ENCODE data around the gene COL5A2.

Gene COL5A2

DNA sequence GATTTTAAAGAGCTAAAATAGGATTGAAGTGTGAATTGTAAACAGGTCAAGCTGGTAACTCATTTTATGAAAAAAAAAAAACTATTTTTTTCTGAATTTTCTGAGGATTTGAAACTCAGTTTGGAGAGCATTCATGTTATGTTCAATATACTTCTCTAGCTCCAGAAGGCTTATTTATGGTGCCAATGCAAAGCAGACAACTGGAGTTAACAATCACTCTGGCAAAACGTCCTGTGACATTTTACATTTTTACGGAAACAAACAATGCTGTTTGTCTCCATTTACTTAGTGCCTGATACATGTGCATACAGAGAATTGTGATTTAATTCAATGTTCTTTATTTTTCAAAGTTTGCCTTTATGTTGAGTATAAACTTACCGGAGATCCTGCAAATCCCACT is 96.0 kb downstream of the COL5A2 start:
- no peak for DNase-seq (ENCODE audit: low read depth)
- H3K4me3 ChIP-seq (ENCODE audit: low read length): no peak overlapping the region
- TF ChIP-seq, protein P1, sequence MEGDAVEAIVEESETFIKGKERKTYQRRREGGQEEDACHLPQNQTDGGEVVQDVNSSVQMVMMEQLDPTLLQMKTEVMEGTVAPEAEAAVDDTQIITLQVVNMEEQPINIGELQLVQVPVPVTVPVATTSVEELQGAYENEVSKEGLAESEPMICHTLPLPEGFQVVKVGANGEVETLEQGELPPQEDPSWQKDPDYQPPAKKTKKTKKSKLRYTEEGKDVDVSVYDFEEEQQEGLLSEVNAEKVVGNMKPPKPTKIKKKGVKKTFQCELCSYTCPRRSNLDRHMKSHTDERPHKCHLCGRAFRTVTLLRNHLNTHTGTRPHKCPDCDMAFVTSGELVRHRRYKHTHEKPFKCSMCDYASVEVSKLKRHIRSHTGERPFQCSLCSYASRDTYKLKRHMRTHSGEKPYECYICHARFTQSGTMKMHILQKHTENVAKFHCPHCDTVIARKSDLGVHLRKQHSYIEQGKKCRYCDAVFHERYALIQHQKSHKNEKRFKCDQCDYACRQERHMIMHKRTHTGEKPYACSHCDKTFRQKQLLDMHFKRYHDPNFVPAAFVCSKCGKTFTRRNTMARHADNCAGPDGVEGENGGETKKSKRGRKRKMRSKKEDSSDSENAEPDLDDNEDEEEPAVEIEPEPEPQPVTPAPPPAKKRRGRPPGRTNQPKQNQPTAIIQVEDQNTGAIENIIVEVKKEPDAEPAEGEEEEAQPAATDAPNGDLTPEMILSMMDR (conservative IDR thresholded peaks at IDR 0.05; ENCODE audit: low read length): no peak

DNA sequence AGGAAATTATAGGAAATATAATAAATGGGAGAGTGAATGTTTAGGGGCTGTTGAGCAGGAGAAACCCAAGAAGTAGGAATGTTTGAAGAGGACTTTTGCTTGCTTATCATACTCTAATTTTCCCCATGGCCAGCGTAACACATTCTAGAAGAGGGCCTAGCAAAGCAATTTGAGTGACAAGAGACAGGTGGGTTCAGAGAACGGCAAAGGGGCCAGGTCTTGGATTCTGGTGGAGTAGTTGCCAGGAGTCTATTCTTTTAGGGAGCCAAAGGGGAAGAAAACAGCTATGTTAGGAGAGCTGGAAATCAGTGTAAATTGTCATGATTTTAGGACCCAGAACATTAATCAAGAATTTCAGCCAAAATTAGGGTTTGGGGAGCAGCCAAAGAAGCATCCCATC is 96.5 kb downstream of the COL5A2 start:
- TF ChIP-seq, protein P1 (conservative IDR thresholded peaks at IDR 0.05; ENCODE audit: low read length): no peak
- no peak for DNase-seq (ENCODE audit: low read depth)
- H3K4me3 ChIP-seq (ENCODE audit: low read length): no peak overlapping the region

DNA sequence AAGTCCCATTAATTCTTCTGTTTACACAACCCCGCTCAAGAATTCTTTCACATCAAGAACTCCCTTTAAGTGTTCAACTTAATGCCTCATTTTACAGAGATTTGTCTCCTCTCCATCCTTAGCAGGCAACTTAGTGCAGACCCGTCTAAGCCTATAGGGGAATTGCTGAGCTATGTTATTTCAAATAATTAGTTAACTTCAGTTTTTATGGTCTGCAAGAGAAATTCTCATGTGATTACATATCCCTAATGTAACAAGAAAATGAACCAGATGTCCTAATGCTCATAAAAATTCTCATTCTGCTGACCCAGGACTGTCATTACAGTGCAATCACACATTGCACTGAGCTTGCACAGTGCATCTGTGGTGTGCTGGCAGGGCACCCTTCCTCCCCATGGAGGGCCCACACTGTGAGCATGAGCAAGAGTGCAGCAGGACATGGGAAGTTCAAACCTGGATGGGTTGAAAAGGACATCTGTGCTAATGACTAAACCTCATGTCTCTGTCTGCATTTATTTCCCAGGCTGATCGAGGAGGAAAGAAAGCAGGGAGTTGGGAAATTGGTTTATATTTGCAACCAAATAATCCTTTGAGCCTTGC is 97.1 kb downstream of the COL5A2 start:
- H3K4me3 ChIP-seq (ENCODE audit: low read length): no peak overlapping the region
- peak; percentile 82 for DNase-seq (ENCODE audit: low read depth)
- TF ChIP-seq, protein P1 (conservative IDR thresholded peaks at IDR 0.05; ENCODE audit: low read length): no peak

DNA sequence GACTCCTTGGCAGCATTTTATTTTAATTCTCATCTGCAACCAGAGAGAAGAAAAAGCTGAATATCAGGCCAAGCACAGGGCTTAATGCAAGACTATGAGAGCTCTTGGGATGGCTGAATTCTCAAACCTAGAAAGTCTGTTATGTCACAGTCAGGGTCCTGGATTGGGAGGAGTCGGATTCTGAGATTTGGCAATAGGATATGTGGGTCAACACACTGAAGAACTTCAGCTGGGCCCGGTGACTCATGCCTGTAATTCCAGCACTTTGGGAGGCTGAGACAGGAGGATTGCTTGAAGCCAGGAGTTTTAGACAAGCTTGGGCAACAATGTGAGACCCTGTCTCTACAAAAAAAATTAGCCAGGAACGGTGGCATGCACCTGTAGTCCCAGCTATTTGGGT is 103.0 kb downstream of the COL5A2 start:
- TF ChIP-seq, protein P1 (conservative IDR thresholded peaks at IDR 0.05; ENCODE audit: low read length): no peak
- DNase-seq (ENCODE audit: low read depth): peak; percentile 37
- H3K4me3 ChIP-seq (ENCODE audit: low read length): no peak overlapping the region

DNA sequence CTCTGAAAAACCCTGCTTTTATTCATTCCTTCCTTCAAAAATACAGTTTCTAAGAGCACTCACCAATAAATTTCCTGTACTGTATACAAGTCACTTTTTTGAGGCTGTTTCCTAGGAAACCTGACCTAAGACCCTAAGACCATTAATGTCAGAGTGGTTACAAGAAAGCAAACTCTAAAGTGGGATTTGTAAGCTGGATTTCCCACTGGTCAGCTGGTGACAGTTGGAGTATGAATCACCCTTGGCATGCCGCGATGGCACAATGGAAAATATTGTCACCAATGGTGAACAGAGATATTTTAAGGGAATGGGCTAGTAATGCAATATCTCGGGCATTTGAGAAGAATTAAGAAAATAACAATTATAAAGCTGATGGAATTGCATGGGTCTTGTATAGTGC is 103.4 kb downstream of the COL5A2 start:
- no peak for DNase-seq (ENCODE audit: low read depth)
- TF ChIP-seq, protein P1 (conservative IDR thresholded peaks at IDR 0.05; ENCODE audit: low read length): no peak
- H3K4me3 ChIP-seq (ENCODE audit: low read length): no peak overlapping the region

DNA sequence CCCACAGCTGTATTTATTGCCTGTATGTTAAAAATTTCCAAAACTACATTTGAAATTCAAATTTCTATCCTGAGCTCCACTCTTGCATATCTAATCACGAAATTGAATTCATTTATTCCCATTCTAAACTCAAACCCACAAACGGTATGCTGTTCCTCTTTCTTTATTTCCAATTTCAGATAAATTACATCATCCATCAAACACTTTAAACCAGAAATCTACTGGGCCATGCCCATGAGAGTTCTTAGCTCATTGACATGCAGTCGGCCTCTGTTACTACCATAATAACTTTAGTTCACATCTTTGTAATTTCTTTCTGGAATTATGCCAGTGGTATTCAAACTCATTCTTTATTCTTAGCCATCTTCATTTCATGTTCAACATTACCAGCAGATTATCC is 105.1 kb downstream of the COL5A2 start:
- no peak for DNase-seq (ENCODE audit: low read depth)
- TF ChIP-seq, protein P1 (conservative IDR thresholded peaks at IDR 0.05; ENCODE audit: low read length): no peak
- H3K4me3 ChIP-seq (ENCODE audit: low read length): no peak overlapping the region

DNA sequence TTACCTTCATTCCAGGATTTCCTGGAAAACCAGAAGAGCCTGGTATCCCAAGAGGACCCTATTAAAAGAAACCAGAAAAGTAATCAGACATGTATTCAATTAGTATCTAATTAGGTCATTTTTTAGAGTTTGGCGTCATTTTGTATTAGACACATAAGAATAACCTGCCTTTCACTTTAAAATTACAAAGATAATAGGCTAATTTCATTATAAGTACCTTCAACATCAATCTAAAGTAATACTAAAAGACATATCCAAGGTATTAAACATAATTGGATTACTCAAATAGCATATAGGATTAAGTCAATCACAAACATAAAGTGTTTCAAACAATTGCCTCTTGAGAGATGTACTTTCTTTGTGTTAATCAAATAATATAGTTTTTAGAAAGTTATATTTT is 107.5 kb downstream of the COL5A2 start:
- no peak for DNase-seq (ENCODE audit: low read depth)
- no peak overlapping the region for H3K4me3 ChIP-seq (ENCODE audit: low read length)
- TF ChIP-seq, protein P1 (conservative IDR thresholded peaks at IDR 0.05; ENCODE audit: low read length): no peak

Data from AG10803 (cell line).